Hepatocyte (in vitro differentiated cells): Measurements from ENCODE around the gene INF2. TPM values are rescaled to one million over a fixed set of nuclear protein-coding genes. Genes with fewer than 3 reads are reported as not detected.

Experiments
- DNase-seq: peaks from one replicate; pipeline ENCODE4 v3.0.0-alpha.2; 2016; ENCODE audit warnings: low spot score
- H2AFZ ChIP-seq: fragments of 200-600 bp; sonication (generic); 2 replicates; pipeline ENCODE4 v1.6.0; 2016; ENCODE audit warnings: antibody characterized with exemption, mild to moderate bottlenecking
- H3K27ac ChIP-seq: fragments of 200-600 bp; sonication (generic); 2 replicates; pipeline ENCODE4 v1.5.1; 2016; ENCODE audit warnings: mild to moderate bottlenecking
- H3K27me3 ChIP-seq: fragments of 200-600 bp; sonication (generic); 2 replicates; pipeline ENCODE4 v1.6.1; 2016
- H3K36me3 ChIP-seq: fragments of 200-600 bp; sonication (generic); replicated peaks from 2 replicates; pipeline ENCODE4 v1.5.1; 2016; ENCODE audit warnings: low read depth; ENCODE audit not compliant: insufficient read depth
- H3K4me1 ChIP-seq: fragments of 200-600 bp; sonication (generic); 2 replicates; pipeline ENCODE4 v1.5.1; 2016; ENCODE audit warnings: mild to moderate bottlenecking, moderate library complexity; ENCODE audit not compliant: insufficient read depth
- H3K4me2 ChIP-seq: fragments of 200-600 bp; sonication (generic); 2 replicates; pipeline ENCODE4 v1.6.0; 2016
- H3K4me3 ChIP-seq: fragments of 200-600 bp; sonication (generic); 2 replicates; pipeline ENCODE4 v1.5.1; 2016; ENCODE audit warnings: mild to moderate bottlenecking
- H3K79me2 ChIP-seq: fragments of 200-600 bp; sonication (generic); 2 replicates; pipeline ENCODE4 v1.6.0; 2017; ENCODE audit warnings: mild to moderate bottlenecking
- H3K9me2 ChIP-seq: fragments of 200-600 bp; sonication (generic); replicated peaks from 2 replicates; pipeline ENCODE4 v1.6.0; 2017; ENCODE audit warnings: mild to moderate bottlenecking; ENCODE audit not compliant: insufficient read depth
- H3K9me3 ChIP-seq: fragments of 200-600 bp; sonication (generic); 2 replicates; pipeline ENCODE4 v1.5.1; 2016; ENCODE audit warnings: low read depth, mild to moderate bottlenecking
- H4K20me1 ChIP-seq: fragments of 200-600 bp; sonication (generic); 2 replicates; pipeline ENCODE4 v1.6.0; 2016; ENCODE audit warnings: mild to moderate bottlenecking; ENCODE audit not compliant: insufficient read depth, poor library complexity, severe bottlenecking
- EZH2 ChIP-seq: fragments of 200-600 bp; sonication (generic); IDR thresholded peaks from 2 replicates; pipeline ENCODE4 v1.6.1; 2016; ENCODE audit warnings: antibody characterized with exemption, mild to moderate bottlenecking, borderline replicate concordance
- EZH2phosphoT487 ChIP-seq: fragments of 200-600 bp; sonication (generic); IDR thresholded peaks from one replicate; pipeline ENCODE4 v1.6.1; 2018; ENCODE audit warnings: antibody characterized with exemption, mild to moderate bottlenecking, low read depth, moderate library complexity; ENCODE audit not compliant: unreplicated experiment, severe bottlenecking
- WGBS: methylation state at CpG from one replicate; pipeline ENCODE4 v1.1.6; 2016; ENCODE audit warnings: low lambda C conversion rate; ENCODE audit errors: missing lambda C conversion rate; 5-methylcytosine and 5-hydroxymethylcytosine counted together
- polyA plus RNA-seq: library from polyadenylated mRNA; unstranded; fragments of >200 nt; fragmentation: Nextera tagmentation; extraction: Ambion mirVana; gene quantifications from 2 replicates; pipeline ENCODE4 v1.2.1, GENCODE V29; 2016
- total RNA-seq: library from RNA; depleted of rRNA; stranded (reverse); fragments of >200 nt; gene quantifications from 2 replicates; pipeline ENCODE4 v1.2.3, GENCODE V29; 2014
- TF ChIP-seq, protein P1 (sequence below): fragments of 200-600 bp; sonication (generic); IDR thresholded peaks from 2 replicates; pipeline ENCODE4 v1.5.1; 2016; ENCODE audit warnings: antibody characterized with exemption, mild to moderate bottlenecking; ENCODE audit not compliant: poor library complexity

Gene INF2
- total and polyA plus RNA-seq, 2 experiments from 2014 or later: 23.8 to 31.6 TPM

DNA sequence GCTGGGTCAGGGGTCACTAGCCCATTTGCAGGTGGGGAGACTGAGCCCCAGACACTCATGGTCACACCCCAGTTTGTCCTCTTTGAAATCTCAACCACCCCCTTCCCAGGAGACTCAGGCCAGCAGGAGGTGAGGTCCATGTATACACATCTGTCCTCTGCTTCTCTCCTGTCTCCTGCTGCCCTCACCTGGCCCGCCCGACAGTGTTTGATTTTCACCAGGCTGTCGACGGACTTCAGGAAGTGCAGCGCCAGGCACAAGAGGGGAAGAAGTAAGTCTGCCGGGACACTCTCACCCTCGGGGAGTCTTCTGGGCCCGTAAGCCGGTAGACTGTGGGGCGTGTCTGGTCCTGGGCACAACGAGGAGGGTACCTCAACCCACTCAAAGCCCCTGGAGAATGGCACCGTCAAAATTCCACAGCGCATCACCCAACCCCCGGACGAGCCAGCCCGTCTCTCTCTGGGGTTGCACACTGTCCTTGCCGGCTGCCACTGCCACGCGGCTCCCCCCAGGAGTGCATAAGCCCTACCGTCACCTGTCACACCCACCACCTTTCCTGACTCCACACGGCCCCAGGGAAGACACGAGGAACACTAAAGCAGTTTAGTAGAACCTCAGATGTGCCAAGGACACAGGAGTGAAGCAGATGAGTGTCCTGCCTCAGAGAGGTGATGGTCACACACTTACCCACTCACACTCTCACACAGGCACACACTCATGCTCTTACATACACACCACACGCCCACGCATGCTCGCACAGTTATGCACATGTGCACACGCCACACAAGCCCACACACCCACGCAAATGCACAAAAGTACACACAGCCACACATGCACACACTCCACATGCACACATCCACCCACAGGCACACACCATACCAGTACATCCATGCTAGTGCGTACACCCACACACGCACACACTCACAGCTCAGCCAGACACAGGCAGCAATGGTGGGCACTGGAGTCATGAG, 50.4 kb downstream of the INF2 start:
- Histone ChIP-seq H3K79me2 (no peaks in the 10 kb centered on the region), H3K9me3 (no peaks in the 10 kb centered on the region), H3K4me3 (no peak overlapping the region), H3K27me3 (no peaks in the 10 kb centered on the region), H3K4me1 (peaks cover 13% of the 10 kb centered on the region), H3K36me3 (no peaks in the 10 kb centered on the region), H2AFZ (no peak overlapping the region), H3K27ac (no peak overlapping the region), H3K4me2 (no peak overlapping the region), H4K20me1 (no peaks in the 10 kb centered on the region), H3K9me2 (no peaks in the 10 kb centered on the region)
- TF ChIP-seq EZH2: no peak
- TF ChIP-seq EZH2phosphoT487: no peak
- TF ChIP-seq, protein P1, sequence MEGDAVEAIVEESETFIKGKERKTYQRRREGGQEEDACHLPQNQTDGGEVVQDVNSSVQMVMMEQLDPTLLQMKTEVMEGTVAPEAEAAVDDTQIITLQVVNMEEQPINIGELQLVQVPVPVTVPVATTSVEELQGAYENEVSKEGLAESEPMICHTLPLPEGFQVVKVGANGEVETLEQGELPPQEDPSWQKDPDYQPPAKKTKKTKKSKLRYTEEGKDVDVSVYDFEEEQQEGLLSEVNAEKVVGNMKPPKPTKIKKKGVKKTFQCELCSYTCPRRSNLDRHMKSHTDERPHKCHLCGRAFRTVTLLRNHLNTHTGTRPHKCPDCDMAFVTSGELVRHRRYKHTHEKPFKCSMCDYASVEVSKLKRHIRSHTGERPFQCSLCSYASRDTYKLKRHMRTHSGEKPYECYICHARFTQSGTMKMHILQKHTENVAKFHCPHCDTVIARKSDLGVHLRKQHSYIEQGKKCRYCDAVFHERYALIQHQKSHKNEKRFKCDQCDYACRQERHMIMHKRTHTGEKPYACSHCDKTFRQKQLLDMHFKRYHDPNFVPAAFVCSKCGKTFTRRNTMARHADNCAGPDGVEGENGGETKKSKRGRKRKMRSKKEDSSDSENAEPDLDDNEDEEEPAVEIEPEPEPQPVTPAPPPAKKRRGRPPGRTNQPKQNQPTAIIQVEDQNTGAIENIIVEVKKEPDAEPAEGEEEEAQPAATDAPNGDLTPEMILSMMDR: no peak
- WGBS: 88% methylated on average over 29 of the region's 29 CpGs
- no peak for DNase-seq

DNA sequence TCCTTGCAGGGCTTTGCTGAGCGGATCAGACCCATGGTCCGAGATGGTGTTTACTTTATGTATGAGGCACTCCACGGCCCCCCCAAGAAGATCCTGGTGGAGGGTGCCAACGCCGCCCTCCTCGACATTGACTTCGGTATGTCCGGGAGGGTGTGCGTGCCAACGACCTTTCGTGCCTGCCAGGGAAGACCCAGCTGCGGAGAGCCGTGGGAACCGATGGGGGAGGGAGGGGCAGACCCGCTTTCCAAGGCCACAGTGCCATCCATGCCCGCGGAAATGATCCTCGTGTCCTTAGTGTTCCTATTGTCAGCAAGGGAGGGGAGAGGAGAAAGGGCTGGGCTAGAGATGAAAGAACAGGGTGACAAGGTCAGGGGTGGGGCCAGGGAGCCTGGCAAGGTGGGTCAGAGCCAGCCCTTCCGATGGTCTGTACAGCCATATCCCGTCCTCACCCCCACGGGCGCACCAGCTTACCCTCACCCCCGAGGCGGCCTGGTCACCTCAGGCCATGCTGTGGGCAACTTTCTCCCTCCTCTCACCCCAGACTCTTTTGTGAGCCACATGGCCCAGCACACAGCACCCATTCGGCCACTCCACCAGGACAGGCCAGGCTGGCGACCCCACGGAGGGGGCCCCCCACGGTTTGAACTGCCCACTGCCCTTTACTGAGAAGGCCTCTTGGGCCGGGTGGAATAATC, 51.8 kb downstream of the INF2 start:
- no peaks in the 10 kb centered on the region for H3K36me3 ChIP-seq

DNA sequence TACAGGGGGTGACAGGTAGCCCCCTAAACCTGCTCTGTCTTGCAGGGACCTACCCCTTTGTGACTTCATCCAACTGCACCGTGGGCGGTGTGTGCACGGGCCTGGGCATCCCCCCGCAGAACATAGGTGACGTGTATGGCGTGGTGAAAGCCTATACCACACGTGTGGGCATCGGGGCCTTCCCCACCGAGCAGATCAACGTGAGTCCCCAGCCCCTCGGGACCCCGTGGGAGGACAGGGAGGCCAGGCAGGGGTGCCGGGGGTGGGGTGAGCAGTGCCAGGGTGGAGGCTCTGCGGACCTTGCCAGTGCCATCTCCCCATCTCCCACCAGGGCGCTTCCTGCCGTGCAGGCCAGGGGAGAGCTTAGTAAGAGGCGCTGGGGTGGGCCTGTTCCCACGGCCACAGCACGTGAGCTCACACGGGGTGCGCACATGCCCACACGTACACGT, 52.4 kb downstream of the INF2 start:
- no peak for DNase-seq
- H3K27me3 ChIP-seq: no peaks in the 10 kb centered on the region
- no peak overlapping the region for H3K4me3 ChIP-seq
- H2AFZ ChIP-seq: no peak overlapping the region
- H3K9me2 ChIP-seq: no peaks in the 10 kb centered on the region
- H4K20me1 ChIP-seq: no peaks in the 10 kb centered on the region
- no peaks in the 10 kb centered on the region for H3K36me3 ChIP-seq
- 95% methylated on average over 18 of the region's 23 CpGs for WGBS
- TF ChIP-seq EZH2 (no peak), EZH2phosphoT487 (no peak)
- TF ChIP-seq, protein P1: no peak
- H3K79me2 ChIP-seq: no peaks in the 10 kb centered on the region
- no peaks in the 10 kb centered on the region for H3K4me1 ChIP-seq
- no peak overlapping the region for H3K27ac ChIP-seq
- H3K4me2 ChIP-seq: no peak overlapping the region
- H3K9me3 ChIP-seq: no peaks in the 10 kb centered on the region

More for the DNA sequence above, 51.8 kb downstream of the INF2 start:
- Histone ChIP-seq H4K20me1 (no peaks in the 10 kb centered on the region), H3K27me3 (no peaks in the 10 kb centered on the region), H3K79me2 (no peaks in the 10 kb centered on the region), H2AFZ (no peak overlapping the region), H3K4me2 (no peak overlapping the region), H3K4me3 (no peak overlapping the region), H3K9me3 (no peaks in the 10 kb centered on the region), H3K9me2 (no peaks in the 10 kb centered on the region), H3K27ac (no peak overlapping the region), H3K4me1 (peaks cover 3% of the 10 kb centered on the region)
- WGBS: 93% methylated on average over 29 of the region's 29 CpGs
- no peak for TF ChIP-seq EZH2phosphoT487
- no peak for TF ChIP-seq EZH2
- TF ChIP-seq, protein P1: no peak
- no peak for DNase-seq
